ENCODE measurements around the gene TCN2. TPM values are rescaled to one million over a fixed set of nuclear protein-coding genes. Genes with fewer than 3 reads are reported as not detected.
A peak's percentile ranks its signal among the peaks of the same experiment; 100 is the strongest.
"Not testable (repeated sequence)": the region's sequence is repeated elsewhere in the genome, so short reads cannot be mapped to it uniquely, and the experiment has no call there.

Gene TCN2
- total RNA-seq, 5 donors from 2014 or later (not counting 1 experiment from before 2014, with no cell fraction given), result 0.26 to 0.65 (median 0.57) TPM

- Histone ChIP-seq H3K4me1 (ENCODE audit: control insufficient read depth in 1 of 2, extremely low read depth in 1 of 2, insufficient read depth in 2 of 2, low read length in 2 of 2) (no peaks in the 10 kb centered on the region), H3K36me3 (ENCODE audit: control insufficient read depth in 2 of 2, extremely low read depth in 1 of 2, insufficient read depth in 1 of 2, low read length in 1 of 2) (peaks cover 40 to 98% of the 10 kb centered on the region in 2 donors), H3K9me3 (no peaks in the 10 kb centered on the region), H3K27ac (ENCODE audit: low read length) (no peak overlapping the region), H3K4me3 (ENCODE audit: control insufficient read depth in 1 of 2, extremely low read depth in 1 of 2, low read length in 1 of 2) (no peak overlapping the region), H3K27me3 (replicated peaks in 1 of 2; ENCODE audit: control insufficient read depth in 2 of 2, extremely low read depth in 1 of 2, insufficient read depth in 2 of 2, low read length in 1 of 2) (peaks cover 0 to 8% of the 10 kb centered on the region in 2 experiments)
- no peaks in the 10 kb centered on the region for H3K27me3 Mint-ChIP-seq
- peaks cover 81% of the 10 kb centered on the region for H3K36me3 Mint-ChIP-seq
- no peaks in the 10 kb centered on the region for H3K9me3 Mint-ChIP-seq
- 96% methylated on average over 15 of the region's 15 CpGs for WGBS (ENCODE audit: insufficient coverage)
- no peak overlapping the region for H3K27ac Mint-ChIP-seq
- DNase-seq (no peak), ATAC-seq (replicated peaks in 1 of 4) (no peak)
- H3K4me3 Mint-ChIP-seq, result no peak overlapping the region
- H3K4me1 Mint-ChIP-seq, result no peaks in the 10 kb centered on the region
- CTCF ChIA-PET, result no interaction called here
- POLR2A ChIA-PET, result no interaction called here
Observed at GRCh38 chr22:30584441-30584840, 22.5 kb upstream of the TCN2 start.

- Histone ChIP-seq H3K4me3 (ENCODE audit: control insufficient read depth in 1 of 2, extremely low read depth in 1 of 2, low read length in 1 of 2) (no peak overlapping the region), H3K27me3 (replicated peaks in 1 of 2; ENCODE audit: control insufficient read depth in 2 of 2, extremely low read depth in 1 of 2, insufficient read depth in 2 of 2, low read length in 1 of 2) (no peaks in the 10 kb centered on the region), H3K4me1 (ENCODE audit: control insufficient read depth in 1 of 2, extremely low read depth in 1 of 2, insufficient read depth in 2 of 2, low read length in 2 of 2) (peaks cover 10 to 12% of the 10 kb centered on the region in 2 experiments), H3K36me3 (ENCODE audit: control insufficient read depth in 2 of 2, extremely low read depth in 1 of 2, insufficient read depth in 1 of 2, low read length in 1 of 2) (peaks cover 27 to 79% of the 10 kb centered on the region in 2 donors), H3K9me3 (no peaks in the 10 kb centered on the region), H3K27ac (ENCODE audit: low read length) (no peak overlapping the region)
- Mint-ChIP-seq H3K27ac (no peak overlapping the region), H3K36me3 (peaks cover 67% of the 10 kb centered on the region), H3K27me3 (no peaks in the 10 kb centered on the region), H3K4me3 (no peak overlapping the region), H3K4me1 (no peaks in the 10 kb centered on the region), H3K9me3 (no peaks in the 10 kb centered on the region)
- ATAC-seq (replicated peaks in 1 of 4), result no peak
- WGBS (ENCODE audit: insufficient coverage), result 94% methylated on average over 4 of the region's 8 CpGs
- no peak for DNase-seq
- POLR2A ChIA-PET, result no interaction called here
- CTCF ChIA-PET, result no interaction called here
Observed at GRCh38 chr22:30586414-30586813, 20.6 kb upstream of the TCN2 start.

- Histone ChIP-seq H3K27ac (ENCODE audit: low read length) (peak overlapping the region; percentile 94), H3K4me1 (ENCODE audit: control insufficient read depth in 1 of 2, extremely low read depth in 1 of 2, insufficient read depth in 2 of 2, low read length in 2 of 2) (peaks cover 15% of the 10 kb centered on the region in 2 experiments), H3K27me3 (replicated peaks in 1 of 2; ENCODE audit: control insufficient read depth in 2 of 2, extremely low read depth in 1 of 2, insufficient read depth in 2 of 2, low read length in 1 of 2) (peaks cover 0 to 11% of the 10 kb centered on the region in 2 experiments), H3K9me3 (no peaks in the 10 kb centered on the region), H3K4me3 (ENCODE audit: control insufficient read depth in 1 of 2, extremely low read depth in 1 of 2, low read length in 1 of 2) (peak overlapping the region; percentile 72 to 96), H3K36me3 (ENCODE audit: control insufficient read depth in 2 of 2, extremely low read depth in 1 of 2, insufficient read depth in 1 of 2, low read length in 1 of 2) (peaks cover 11 to 32% of the 10 kb centered on the region in 2 donors)
- Mint-ChIP-seq H3K27ac (no peak overlapping the region), H3K4me1 (no peaks in the 10 kb centered on the region), H3K36me3 (peaks cover 30% of the 10 kb centered on the region), H3K9me3 (no peaks in the 10 kb centered on the region), H3K27me3 (peaks cover 0 to 2% of the 10 kb centered on the region in 2 donors), H3K4me3 (no peak overlapping the region)
- WGBS (ENCODE audit: insufficient coverage), result 11% methylated on average over 14 of the region's 14 CpGs
- CTCF ChIA-PET, result interaction anchor here in 1 of 2 donors (0.7 to 1.7 kb wide), 3 partner anchors 10 to 329 kb away, joined by 3 to 5 read pairs (median 3); no protein-coding TSS in a partner anchor
- ATAC-seq (replicated peaks in 1 of 4) (no peak), DNase-seq (peak in 1 of 35 experiments; percentile 31)
- POLR2A ChIA-PET, result interaction anchor here in 1 of 2 donors (0.6 to 1.0 kb wide), 3 partner anchors 202 to 378 kb away, joined by 3 to 4 read pairs (median 3); partner anchors contain the start of gene MORC2
Observed at GRCh38 chr22:30591191-30591587, 15.8 kb upstream of the TCN2 start.

- Histone ChIP-seq H3K4me1 (ENCODE audit: control insufficient read depth in 1 of 2, extremely low read depth in 1 of 2, insufficient read depth in 2 of 2, low read length in 2 of 2) (peaks cover 15% of the 10 kb centered on the region in 2 experiments), H3K27ac (ENCODE audit: low read length) (peak within 1 kb of the TSS; percentile 94), H3K9me3 (no peaks in the 10 kb centered on the region), H3K4me3 (ENCODE audit: control insufficient read depth in 1 of 2, extremely low read depth in 1 of 2, low read length in 1 of 2) (peak within 1 kb of the TSS; percentile 72 to 96), H3K36me3 (ENCODE audit: control insufficient read depth in 2 of 2, extremely low read depth in 1 of 2, insufficient read depth in 1 of 2, low read length in 1 of 2) (peaks cover 11 to 26% of the 10 kb centered on the region in 2 donors), H3K27me3 (replicated peaks in 1 of 2; ENCODE audit: control insufficient read depth in 2 of 2, extremely low read depth in 1 of 2, insufficient read depth in 2 of 2, low read length in 1 of 2) (peaks cover 0 to 11% of the 10 kb centered on the region in 2 experiments)
- ATAC-seq (replicated peaks in 1 of 4), result peak; percentile 98 to 99 (median 98)
- H3K27me3 Mint-ChIP-seq, result peaks cover 0 to 2% of the 10 kb centered on the region in 2 donors
- H3K36me3 Mint-ChIP-seq, result peaks cover 25% of the 10 kb centered on the region
- WGBS (ENCODE audit: insufficient coverage), result under 1% methylated on average over 31 of the region's 49 CpGs
- H3K4me3 Mint-ChIP-seq, result no peak within 1 kb of the TSS
- H3K9me3 Mint-ChIP-seq, result no peaks in the 10 kb centered on the region
- H3K4me1 Mint-ChIP-seq, result no peaks in the 10 kb centered on the region
- ChIA-PET CTCF (interaction anchor here in 1 of 2 donors (0.7 to 1.7 kb wide), 3 partner anchors 9 to 328 kb away, joined by 3 to 5 read pairs (median 3); no protein-coding TSS in a partner anchor), POLR2A (interaction anchor here in 1 of 2 donors (0.6 to 1.0 kb wide), 3 partner anchors 203 to 377 kb away, joined by 3 to 4 read pairs (median 3); partner anchors contain the start of gene MORC2)
- DNase-seq, result peak; percentile 84 to 100 (median 94)
- no peak within 1 kb of the TSS for H3K27ac Mint-ChIP-seq
Observed at GRCh38 chr22:30591588-30592359, 15.2 kb upstream of the TCN2 start, which contains the start of gene PES1. Gene PES1, minus strand, starts transcription at chr22:30591910. Its CDS starts 77 bp downstream, at chr22:30591833.

- 39% methylated on average over 17 of the region's 18 CpGs for WGBS (ENCODE audit: insufficient coverage)
- peaks cover 15% of the 10 kb centered on the region in 2 experiments for H3K4me1 ChIP-seq (ENCODE audit: control insufficient read depth in 1 of 2, extremely low read depth in 1 of 2, insufficient read depth in 2 of 2, low read length in 2 of 2)
- H3K27me3 Mint-ChIP-seq, result not testable (repeated sequence)
Observed at GRCh38 chr22:30592360-30592713, 14.6 kb upstream of the TCN2 start.

GRCh38 chr22:30596199-30596598 lies 10.8 kb upstream of the TCN2 start:
- Mint-ChIP-seq H3K27ac (no peak overlapping the region), H3K36me3 (no peaks in the 10 kb centered on the region), H3K9me3 (no peaks in the 10 kb centered on the region), H3K27me3 (peaks cover 0 to 2% of the 10 kb centered on the region in 2 donors), H3K4me1 (no peaks in the 10 kb centered on the region), H3K4me3 (no peak overlapping the region)
- Histone ChIP-seq H3K9me3 (no peaks in the 10 kb centered on the region), H3K4me3 (ENCODE audit: control insufficient read depth in 1 of 2, extremely low read depth in 1 of 2, low read length in 1 of 2) (no peak overlapping the region), H3K4me1 (ENCODE audit: control insufficient read depth in 1 of 2, extremely low read depth in 1 of 2, insufficient read depth in 2 of 2, low read length in 2 of 2) (peaks cover 5 to 8% of the 10 kb centered on the region in 2 experiments), H3K27me3 (replicated peaks in 1 of 2; ENCODE audit: control insufficient read depth in 2 of 2, extremely low read depth in 1 of 2, insufficient read depth in 2 of 2, low read length in 1 of 2) (peaks cover 0 to 11% of the 10 kb centered on the region in 2 experiments), H3K36me3 (ENCODE audit: control insufficient read depth in 2 of 2, extremely low read depth in 1 of 2, insufficient read depth in 1 of 2, low read length in 1 of 2) (no peaks in the 10 kb centered on the region), H3K27ac (ENCODE audit: low read length) (no peak overlapping the region)
- POLR2A ChIA-PET, result no interaction called here
- 65% methylated on average over 2 of the region's 2 CpGs for WGBS (ENCODE audit: insufficient coverage)
- CTCF ChIA-PET, result no interaction called here
- DNase-seq, result no peak
- no peak for ATAC-seq (replicated peaks in 1 of 4)

More at GRCh38 chr22:30592360-30592713, 14.6 kb upstream of the TCN2 start:
- not testable (repeated sequence) for DNase-seq; H3K4me1 Mint-ChIP-seq; H3K9me3 Mint-ChIP-seq; ATAC-seq (replicated peaks in 1 of 4); H3K9me3 ChIP-seq; H3K27ac Mint-ChIP-seq; H3K4me3 Mint-ChIP-seq; H3K27ac ChIP-seq (ENCODE audit: low read length)
- ChIA-PET CTCF (interaction anchor here in 1 of 2 donors (0.9 to 1.7 kb wide), 2 partner anchors 42 to 328 kb away, joined by 3 to 5 read pairs; no protein-coding TSS in a partner anchor), POLR2A (interaction anchor here in 1 of 2 donors (1.0 kb wide), 1 partner anchor 376 kb away, joined by 3 read pairs; the partner anchor contains the start of gene MORC2)
- peaks cover 10 to 21% of the 10 kb centered on the region in 2 donors for H3K36me3 ChIP-seq (ENCODE audit: control insufficient read depth in 2 of 2, extremely low read depth in 1 of 2, insufficient read depth in 1 of 2, low read length in 1 of 2)
- peaks cover 20% of the 10 kb centered on the region for H3K36me3 Mint-ChIP-seq
- peak overlapping the region in 1 of 2 donors; percentile 72 for H3K4me3 ChIP-seq (ENCODE audit: control insufficient read depth in 1 of 2, extremely low read depth in 1 of 2, low read length in 1 of 2)
- H3K27me3 ChIP-seq (replicated peaks in 1 of 2; ENCODE audit: control insufficient read depth in 2 of 2, extremely low read depth in 1 of 2, insufficient read depth in 2 of 2, low read length in 1 of 2), result peaks cover 0 to 11% of the 10 kb centered on the region in 2 experiments
